HepG2 (cell line): ENCODE measurements around the gene SHISA7. TPM values are rescaled to one million over a fixed set of nuclear protein-coding genes. Genes with fewer than 3 reads are reported as not detected.

Experiments
- ADNP ChIP-seq: sonication (generic); formaldehyde crosslinking; IDR thresholded peaks from 2 replicates; pipeline ENCODE4 v1.4.0; 2020; ENCODE audit warnings: missing genetic modification reagents
- GABPB1 ChIP-seq: IDR thresholded peaks from 2 replicates; pipeline ENCODE4 v1.6.1; 2016; ENCODE audit warnings: mild to moderate bottlenecking, missing genetic modification reagents, moderate library complexity, missing compliant biosample characterization
- MIER3 ChIP-seq: IDR thresholded peaks from 2 replicates; pipeline ENCODE4 v1.6.1; 2016; ENCODE audit warnings: missing compliant biosample characterization, borderline replicate concordance
- RBM39 ChIP-seq: fragments of 200-400 bp; formaldehyde crosslinking; IDR thresholded peaks from one replicate; pipeline ENCODE4 v1.6.1; 2018; ENCODE audit warnings: antibody characterized with exemption, mild to moderate bottlenecking, low read depth, low read length; ENCODE audit not compliant: poor library complexity, severe bottlenecking
- RFX5 ChIP-seq: IDR thresholded peaks from 2 replicates; pipeline ENCODE4 v1.6.1; 2011; ENCODE audit warnings: low read depth, low read length, improper control_type of control experiment
- SETDB1 ChIP-seq: sonication (generic); formaldehyde crosslinking; IDR thresholded peaks from 2 replicates; pipeline ENCODE4 v1.5.1; 2020; ENCODE audit warnings: missing genetic modification reagents, mild to moderate bottlenecking, borderline replicate concordance
- TARDBP ChIP-seq: sonication (generic); formaldehyde crosslinking; IDR thresholded peaks from 2 replicates; pipeline ENCODE4 v1.8.0; 2022; ENCODE audit warnings: mild to moderate bottlenecking, missing genetic modification reagents
- TSC22D2 ChIP-seq: sonication (generic); formaldehyde crosslinking; IDR thresholded peaks from 2 replicates; pipeline ENCODE4 v1.5.1; 2020; ENCODE audit warnings: missing genetic modification reagents, mild to moderate bottlenecking, borderline replicate concordance
- ZBTB7B ChIP-seq: sonication (generic); formaldehyde crosslinking; IDR thresholded peaks from 2 replicates; pipeline ENCODE4 v1.4.0; 2020; ENCODE audit warnings: missing genetic modification reagents
- ZMAT3 ChIP-seq: sonication (generic); formaldehyde crosslinking; conservative IDR thresholded peaks from 2 replicates; pipeline ENCODE4 v1.7.0; 2021; ENCODE audit warnings: missing genetic modification reagents
- polyA plus RNA-seq, 8 experiments: library from polyadenylated mRNA; depleted of rRNA in 3 of 8; stranded (reverse) in 7 of 8; unstranded in 1 of 8; fragments of >200 nt; fragmentation: Illumina TruSeq in 4 of 8; extraction: Trizol in 4 of 8; gene quantifications; 2 replicates each; pipeline versions ENCODE4 v1.2.1 to v1.2.3, GENCODE V29; 2011 to 2016; ENCODE audit warnings: low read depth in 4 of 8, missing spikeins in 1 of 8, mixed read lengths in 1 of 8; ENCODE audit not compliant: insufficient read depth in 1 of 8
- total RNA-seq, 5 experiments: library from RNA; depleted of rRNA; stranded (reverse); fragments of >200 nt; fragmentation: Illumina TruSeq; extraction: Trizol; gene quantifications; 2 replicates each; pipeline ENCODE4 v1.2.3, GENCODE V29; 2016; ENCODE audit warnings: low read depth in 1 of 5
- TF ChIP-seq, protein P1 (sequence below): sonication (generic); formaldehyde crosslinking; IDR thresholded peaks from 2 replicates; pipeline ENCODE4 v1.4.0; 2020; ENCODE audit warnings: mild to moderate bottlenecking, low read depth, missing genetic modification reagents
- TF ChIP-seq, protein P2 (sequence below): sonication (generic); formaldehyde crosslinking; IDR thresholded peaks from 2 replicates; pipeline ENCODE4 v1.8.0; 2022; ENCODE audit warnings: mild to moderate bottlenecking, missing genetic modification reagents, moderate library complexity
- TF ChIP-seq, protein P3 (sequence below): IDR thresholded peaks from 2 replicates; pipeline ENCODE4 v1.4.0; 2020; ENCODE audit warnings: mild to moderate bottlenecking, missing genetic modification reagents
- TF ChIP-seq, protein P4 (sequence below): sonication (generic); formaldehyde crosslinking; IDR thresholded peaks from 2 replicates; pipeline ENCODE4 v1.8.0; 2022; ENCODE audit warnings: low read depth, missing genetic modification reagents
- TF ChIP-seq, protein P5 (sequence below): sonication (generic); formaldehyde crosslinking; IDR thresholded peaks from 2 replicates; pipeline ENCODE4 v1.4.0; 2020; ENCODE audit warnings: mild to moderate bottlenecking, low read depth, missing genetic modification reagents

SHISA7 gene
- total and polyA plus RNA-seq, 2 of the 13 experiments (the other 11 are each of a cell fraction or from before 2014, with no cell fraction given): not detected

DNA sequence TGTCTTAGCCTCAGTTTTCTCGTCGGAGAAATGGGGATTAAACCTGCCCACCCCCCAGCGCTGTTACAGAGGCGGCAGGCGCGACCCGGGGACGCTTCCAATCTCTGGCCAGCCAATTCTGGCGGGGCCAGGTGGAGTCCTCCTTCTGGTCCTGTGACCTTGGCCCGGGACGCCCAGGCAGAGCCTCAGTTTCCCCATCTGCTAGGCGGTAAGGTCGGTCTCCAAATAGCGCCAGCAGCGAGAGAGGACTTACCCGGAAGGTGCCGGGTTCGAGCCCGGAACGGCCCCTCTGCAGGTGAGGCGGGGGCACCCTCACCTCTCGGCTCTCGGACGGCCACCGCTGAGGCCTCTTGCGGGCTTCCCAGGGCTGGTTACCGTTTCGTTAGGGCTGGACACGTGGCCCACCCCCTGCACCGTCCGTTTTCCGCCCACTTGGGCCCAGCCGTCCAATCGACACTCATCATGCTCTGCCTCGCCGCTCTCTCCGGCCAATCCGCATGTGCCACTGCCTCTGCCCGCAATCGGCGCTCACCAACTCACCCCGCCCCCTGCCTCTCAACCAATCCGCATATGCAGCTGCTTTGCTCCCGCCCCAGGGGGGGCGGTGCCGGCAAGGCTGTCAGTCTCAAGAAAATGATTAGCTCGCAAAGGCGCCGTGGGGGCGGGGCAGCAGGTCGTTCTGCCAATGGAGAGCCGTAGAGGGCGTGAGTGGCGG lies 18.3 kb upstream of the SHISA7 start, which contains the start of gene ISOC2 (continued):
- TF ChIP-seq, protein P1, sequence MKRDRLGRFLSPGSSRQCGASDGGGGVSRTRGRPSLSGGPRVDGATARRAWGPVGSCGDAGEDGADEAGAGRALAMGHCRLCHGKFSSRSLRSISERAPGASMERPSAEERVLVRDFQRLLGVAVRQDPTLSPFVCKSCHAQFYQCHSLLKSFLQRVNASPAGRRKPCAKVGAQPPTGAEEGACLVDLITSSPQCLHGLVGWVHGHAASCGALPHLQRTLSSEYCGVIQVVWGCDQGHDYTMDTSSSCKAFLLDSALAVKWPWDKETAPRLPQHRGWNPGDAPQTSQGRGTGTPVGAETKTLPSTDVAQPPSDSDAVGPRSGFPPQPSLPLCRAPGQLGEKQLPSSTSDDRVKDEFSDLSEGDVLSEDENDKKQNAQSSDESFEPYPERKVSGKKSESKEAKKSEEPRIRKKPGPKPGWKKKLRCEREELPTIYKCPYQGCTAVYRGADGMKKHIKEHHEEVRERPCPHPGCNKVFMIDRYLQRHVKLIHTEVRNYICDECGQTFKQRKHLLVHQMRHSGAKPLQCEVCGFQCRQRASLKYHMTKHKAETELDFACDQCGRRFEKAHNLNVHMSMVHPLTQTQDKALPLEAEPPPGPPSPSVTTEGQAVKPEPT: 0 out of 2 replicates have a peak, but pooled peaks have one; percentile 47
- TF ChIP-seq RBM39 (peak; percentile 83), TARDBP (CRISPR knock-in tag) (peak; percentile 76), TSC22D2 (CRISPR knock-in tag) (no peak), ADNP (peak; percentile 99), ZMAT3 (peak; percentile 78; the same call in 1 of the 2 replicates), GABPB1 (peak; percentile 86), SETDB1 (no peak), ZBTB7B (CRISPR knock-in tag) (0 out of 2 replicates have a peak, but pooled peaks have one; percentile 13), MIER3 (no peak), RFX5 (peak; percentile 58)
- TF ChIP-seq, protein P2, sequence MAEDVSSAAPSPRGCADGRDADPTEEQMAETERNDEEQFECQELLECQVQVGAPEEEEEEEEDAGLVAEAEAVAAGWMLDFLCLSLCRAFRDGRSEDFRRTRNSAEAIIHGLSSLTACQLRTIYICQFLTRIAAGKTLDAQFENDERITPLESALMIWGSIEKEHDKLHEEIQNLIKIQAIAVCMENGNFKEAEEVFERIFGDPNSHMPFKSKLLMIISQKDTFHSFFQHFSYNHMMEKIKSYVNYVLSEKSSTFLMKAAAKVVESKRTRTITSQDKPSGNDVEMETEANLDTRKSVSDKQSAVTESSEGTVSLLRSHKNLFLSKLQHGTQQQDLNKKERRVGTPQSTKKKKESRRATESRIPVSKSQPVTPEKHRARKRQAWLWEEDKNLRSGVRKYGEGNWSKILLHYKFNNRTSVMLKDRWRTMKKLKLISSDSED (CRISPR knock-in tag): no peak
- TF ChIP-seq, protein P3, sequence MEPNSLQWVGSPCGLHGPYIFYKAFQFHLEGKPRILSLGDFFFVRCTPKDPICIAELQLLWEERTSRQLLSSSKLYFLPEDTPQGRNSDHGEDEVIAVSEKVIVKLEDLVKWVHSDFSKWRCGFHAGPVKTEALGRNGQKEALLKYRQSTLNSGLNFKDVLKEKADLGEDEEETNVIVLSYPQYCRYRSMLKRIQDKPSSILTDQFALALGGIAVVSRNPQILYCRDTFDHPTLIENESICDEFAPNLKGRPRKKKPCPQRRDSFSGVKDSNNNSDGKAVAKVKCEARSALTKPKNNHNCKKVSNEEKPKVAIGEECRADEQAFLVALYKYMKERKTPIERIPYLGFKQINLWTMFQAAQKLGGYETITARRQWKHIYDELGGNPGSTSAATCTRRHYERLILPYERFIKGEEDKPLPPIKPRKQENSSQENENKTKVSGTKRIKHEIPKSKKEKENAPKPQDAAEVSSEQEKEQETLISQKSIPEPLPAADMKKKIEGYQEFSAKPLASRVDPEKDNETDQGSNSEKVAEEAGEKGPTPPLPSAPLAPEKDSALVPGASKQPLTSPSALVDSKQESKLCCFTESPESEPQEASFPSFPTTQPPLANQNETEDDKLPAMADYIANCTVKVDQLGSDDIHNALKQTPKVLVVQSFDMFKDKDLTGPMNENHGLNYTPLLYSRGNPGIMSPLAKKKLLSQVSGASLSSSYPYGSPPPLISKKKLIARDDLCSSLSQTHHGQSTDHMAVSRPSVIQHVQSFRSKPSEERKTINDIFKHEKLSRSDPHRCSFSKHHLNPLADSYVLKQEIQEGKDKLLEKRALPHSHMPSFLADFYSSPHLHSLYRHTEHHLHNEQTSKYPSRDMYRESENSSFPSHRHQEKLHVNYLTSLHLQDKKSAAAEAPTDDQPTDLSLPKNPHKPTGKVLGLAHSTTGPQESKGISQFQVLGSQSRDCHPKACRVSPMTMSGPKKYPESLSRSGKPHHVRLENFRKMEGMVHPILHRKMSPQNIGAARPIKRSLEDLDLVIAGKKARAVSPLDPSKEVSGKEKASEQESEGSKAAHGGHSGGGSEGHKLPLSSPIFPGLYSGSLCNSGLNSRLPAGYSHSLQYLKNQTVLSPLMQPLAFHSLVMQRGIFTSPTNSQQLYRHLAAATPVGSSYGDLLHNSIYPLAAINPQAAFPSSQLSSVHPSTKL (CRISPR knock-in tag): no peak; the same call in 1 of the 2 replicates
- TF ChIP-seq, protein P4, sequence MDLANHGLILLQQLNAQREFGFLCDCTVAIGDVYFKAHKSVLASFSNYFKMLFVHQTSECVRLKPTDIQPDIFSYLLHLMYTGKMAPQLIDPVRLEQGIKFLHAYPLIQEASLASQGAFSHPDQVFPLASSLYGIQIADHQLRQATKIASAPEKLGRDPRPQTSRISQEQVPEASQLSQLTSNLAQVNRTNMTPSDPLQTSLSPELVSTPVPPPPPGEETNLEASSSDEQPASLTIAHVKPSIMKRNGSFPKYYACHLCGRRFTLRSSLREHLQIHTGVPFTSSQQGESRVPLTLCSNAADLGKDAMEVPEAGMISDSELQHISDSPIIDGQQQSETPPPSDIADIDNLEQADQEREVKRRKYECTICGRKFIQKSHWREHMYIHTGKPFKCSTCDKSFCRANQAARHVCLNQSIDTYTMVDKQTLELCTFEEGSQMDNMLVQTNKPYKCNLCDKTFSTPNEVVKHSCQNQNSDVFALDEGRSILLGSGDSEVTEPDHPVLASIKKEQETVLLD (CRISPR knock-in tag): 0 out of 2 replicates have a peak, but pooled peaks have one; percentile 35
- TF ChIP-seq, protein P5, sequence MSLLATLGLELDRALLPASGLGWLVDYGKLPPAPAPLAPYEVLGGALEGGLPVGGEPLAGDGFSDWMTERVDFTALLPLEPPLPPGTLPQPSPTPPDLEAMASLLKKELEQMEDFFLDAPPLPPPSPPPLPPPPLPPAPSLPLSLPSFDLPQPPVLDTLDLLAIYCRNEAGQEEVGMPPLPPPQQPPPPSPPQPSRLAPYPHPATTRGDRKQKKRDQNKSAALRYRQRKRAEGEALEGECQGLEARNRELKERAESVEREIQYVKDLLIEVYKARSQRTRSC (CRISPR knock-in tag): 0 out of 2 replicates have a peak, but pooled peaks have one; percentile 25
